ENCODE results near the gene ALPL.
A peak's percentile ranks its signal among the peaks of the same experiment; 100 is the strongest.

ALPL gene

DNA sequence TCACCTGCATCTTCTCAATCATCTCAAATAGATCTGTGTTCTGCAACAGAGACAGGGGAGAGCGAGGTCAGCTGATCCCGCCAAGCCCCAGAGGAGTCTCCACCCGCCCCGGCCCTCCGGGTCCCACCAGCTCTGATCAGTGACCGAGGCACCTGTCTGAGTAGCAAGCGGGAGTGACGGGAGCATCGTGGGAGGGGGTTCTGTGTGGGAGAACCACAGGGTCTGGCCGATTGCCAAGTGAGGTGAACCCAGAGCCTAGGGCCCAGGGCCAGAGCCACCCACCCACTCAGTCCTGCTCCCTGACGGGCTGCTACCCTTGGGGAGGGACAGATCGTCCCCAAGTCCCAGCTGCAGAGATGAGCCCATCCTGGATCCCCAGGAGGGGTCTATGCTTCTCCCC, 110.8 kb downstream of the ALPL start:
- TF ChIP-seq JUND (IDR thresholded peaks at IDR 0.05; ENCODE audit: low read depth) = no peak
- in situ Hi-C loops (cut with HindIII; ENCODE audit: low pct_unique_long_range_greater_than_20kb, low sequenced_read_pairs) = no loop called here
- no peak for DNase-seq (ENCODE audit: low read depth in 1 of 2, low spot score in 1 of 2)

DNA sequence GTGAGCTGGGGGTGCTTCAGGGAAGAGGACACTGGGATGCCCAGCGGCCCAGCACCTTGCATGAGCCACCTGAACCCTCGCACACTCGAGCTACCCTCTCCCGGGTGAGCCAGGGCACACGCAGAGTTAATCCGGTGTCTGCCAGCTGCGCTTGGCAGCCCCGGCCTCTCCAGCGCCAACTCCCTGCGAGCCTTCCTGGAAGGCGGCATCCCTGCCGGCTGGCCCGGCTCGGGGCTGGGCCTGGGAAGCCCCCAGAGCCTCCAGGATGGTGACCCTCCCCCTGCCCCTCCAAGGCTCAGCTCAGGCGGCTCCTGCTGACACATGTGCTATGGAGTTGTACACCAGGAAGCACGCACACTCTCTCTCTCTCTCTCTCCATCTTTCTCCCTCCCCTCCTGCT, 111.3 kb downstream of the ALPL start:
- DNase-seq (ENCODE audit: low read depth in 1 of 2, low spot score in 1 of 2) = no peak
- in situ Hi-C loops (cut with HindIII; ENCODE audit: low pct_unique_long_range_greater_than_20kb, low sequenced_read_pairs) = no loop called here

DNA sequence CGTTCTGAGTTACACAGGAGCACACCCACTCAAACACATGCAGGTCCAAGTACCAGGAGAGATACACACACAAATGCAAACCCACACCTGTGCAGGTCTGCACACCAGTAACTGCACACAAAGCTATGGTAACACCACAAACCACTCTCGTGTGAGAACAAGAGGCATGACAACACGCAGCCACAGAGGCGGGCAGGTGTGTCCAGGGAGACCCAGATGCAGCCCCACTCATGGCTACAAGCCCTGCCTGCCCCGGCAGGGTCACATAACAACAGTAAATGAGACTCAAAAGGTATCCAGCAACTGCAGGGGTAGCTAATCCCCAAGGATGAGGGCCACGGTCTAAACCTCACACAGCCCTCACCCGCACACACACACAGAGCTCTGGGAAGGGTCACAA, 111.8 kb downstream of the ALPL start:
- no peak for DNase-seq (ENCODE audit: low read depth in 1 of 2, low spot score in 1 of 2)
- in situ Hi-C loops (cut with HindIII; ENCODE audit: low pct_unique_long_range_greater_than_20kb, low sequenced_read_pairs) = no loop called here
- no peak for TF ChIP-seq JUND (IDR thresholded peaks at IDR 0.05; ENCODE audit: low read depth)

More for the DNA sequence above, 111.3 kb downstream of the ALPL start:
- TF ChIP-seq JUND (IDR thresholded peaks at IDR 0.05; ENCODE audit: low read depth) = no peak

DNA sequence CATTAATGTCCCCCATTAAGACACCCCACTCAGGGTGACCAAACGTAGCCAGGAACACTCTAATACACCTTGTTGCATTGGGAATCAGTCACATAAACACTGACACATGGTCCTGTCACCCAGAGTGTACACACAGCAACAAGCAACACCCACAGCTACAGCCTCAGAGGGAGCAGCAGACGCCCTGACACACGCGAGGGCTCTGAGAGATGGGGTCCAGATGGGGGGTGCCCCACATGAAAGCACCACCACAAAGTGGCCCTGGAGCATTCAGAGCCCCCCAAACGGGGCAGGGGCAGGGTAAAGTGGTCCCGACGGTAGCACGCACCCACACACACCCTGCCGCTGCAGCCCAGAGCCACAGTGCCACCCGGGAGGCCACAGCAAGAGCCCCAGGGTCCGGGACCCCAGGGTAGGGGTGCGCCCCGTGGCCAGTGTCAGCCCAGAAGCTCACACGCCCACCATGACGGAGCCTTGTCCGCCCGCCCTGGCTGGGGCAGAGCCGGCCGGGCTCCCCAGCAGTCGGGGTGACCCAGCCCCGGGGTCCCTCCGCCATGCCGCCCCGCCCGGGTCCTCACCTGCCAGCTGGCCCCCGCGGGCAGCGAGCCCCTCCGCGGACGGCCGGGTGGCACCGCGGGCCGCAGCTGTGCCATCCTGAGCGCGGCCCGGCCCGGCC, 112.7 kb downstream of the ALPL start:
- no peak for DNase-seq (ENCODE audit: low read depth in 1 of 2, low spot score in 1 of 2)
- in situ Hi-C loops (cut with HindIII; ENCODE audit: low pct_unique_long_range_greater_than_20kb, low sequenced_read_pairs) = no loop called here
- no peak for TF ChIP-seq JUND (IDR thresholded peaks at IDR 0.05; ENCODE audit: low read depth)

DNA sequence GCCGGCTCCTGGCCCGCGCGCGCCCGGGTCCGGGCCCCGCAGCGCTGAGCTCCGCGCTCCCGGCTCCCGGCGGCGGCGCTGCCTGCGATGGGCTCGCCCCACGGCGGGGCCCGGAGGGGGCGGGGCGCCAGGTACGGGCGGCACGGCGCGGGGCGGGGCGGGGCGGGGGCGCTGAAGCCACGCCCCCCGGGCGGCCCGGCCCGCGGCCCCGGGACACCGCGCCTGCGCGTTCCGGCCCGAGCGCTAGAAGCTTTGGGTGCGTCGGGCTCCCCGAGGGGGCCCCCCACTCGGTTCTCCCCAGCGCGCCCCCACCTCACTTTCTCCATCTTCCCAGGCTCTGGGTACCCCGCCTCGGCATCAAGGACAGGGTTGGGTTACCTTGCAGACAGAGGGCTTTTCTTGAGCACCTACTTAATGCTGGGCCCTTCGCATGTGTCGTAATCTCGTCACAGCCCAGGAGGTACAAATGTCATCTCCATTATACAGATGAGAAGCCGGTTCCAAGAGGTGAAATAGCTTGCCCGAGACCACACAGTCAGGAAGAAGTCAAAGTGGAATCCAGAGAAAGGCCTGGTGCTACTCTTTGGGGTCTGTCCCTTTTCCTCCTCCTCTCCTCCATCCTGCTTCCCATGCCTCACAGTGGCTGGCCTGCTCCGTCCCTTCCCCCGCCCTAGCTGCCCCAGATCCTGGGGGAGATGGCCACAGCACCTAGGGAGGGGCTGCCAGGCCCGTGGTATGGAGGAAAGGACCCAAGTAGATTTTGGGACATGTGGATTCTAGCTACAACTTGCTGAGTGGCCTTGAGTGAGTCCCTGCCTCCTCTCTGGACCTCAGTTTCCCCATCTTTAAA, 113.5 kb downstream of the ALPL start:
- in situ Hi-C loops (cut with HindIII; ENCODE audit: low pct_unique_long_range_greater_than_20kb, low sequenced_read_pairs) = no loop called here
- TF ChIP-seq JUND (IDR thresholded peaks at IDR 0.05; ENCODE audit: low read depth) = no peak
- peak; percentile 59 to 72 for DNase-seq (ENCODE audit: low read depth in 1 of 2, low spot score in 1 of 2)

DNA sequence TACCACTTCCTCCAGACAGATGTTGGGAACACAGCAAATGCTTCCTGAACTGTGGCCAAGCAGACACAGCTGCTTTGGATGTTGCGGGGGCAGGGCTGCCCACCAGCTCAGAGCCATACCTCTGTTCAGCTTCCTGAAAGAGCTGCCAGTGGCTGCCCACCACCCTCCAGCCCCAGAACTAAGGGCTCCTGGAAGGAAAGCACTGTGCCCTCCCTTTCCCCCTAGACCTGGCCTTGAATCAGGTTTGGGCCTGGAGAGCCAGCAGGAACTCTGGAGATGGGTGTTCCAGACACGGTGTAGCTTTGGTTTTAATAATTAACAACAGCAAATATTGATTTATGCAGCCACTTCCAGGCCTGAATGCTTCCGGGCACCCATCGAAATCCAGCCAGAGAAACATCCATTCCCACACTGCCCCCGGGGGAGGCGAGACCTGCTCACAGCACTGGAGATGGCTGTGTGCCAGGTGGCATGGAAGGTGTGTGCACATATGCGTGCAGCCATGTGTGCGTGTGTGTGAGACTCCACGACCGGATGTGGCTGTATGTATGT, 114.3 kb downstream of the ALPL start:
- no peak for TF ChIP-seq JUND (IDR thresholded peaks at IDR 0.05; ENCODE audit: low read depth)
- DNase-seq (ENCODE audit: low read depth in 1 of 2, low spot score in 1 of 2) = peak in 1 of 2 experiments; percentile 75
- in situ Hi-C loops (cut with HindIII; ENCODE audit: low pct_unique_long_range_greater_than_20kb, low sequenced_read_pairs) = no loop called here

DNA sequence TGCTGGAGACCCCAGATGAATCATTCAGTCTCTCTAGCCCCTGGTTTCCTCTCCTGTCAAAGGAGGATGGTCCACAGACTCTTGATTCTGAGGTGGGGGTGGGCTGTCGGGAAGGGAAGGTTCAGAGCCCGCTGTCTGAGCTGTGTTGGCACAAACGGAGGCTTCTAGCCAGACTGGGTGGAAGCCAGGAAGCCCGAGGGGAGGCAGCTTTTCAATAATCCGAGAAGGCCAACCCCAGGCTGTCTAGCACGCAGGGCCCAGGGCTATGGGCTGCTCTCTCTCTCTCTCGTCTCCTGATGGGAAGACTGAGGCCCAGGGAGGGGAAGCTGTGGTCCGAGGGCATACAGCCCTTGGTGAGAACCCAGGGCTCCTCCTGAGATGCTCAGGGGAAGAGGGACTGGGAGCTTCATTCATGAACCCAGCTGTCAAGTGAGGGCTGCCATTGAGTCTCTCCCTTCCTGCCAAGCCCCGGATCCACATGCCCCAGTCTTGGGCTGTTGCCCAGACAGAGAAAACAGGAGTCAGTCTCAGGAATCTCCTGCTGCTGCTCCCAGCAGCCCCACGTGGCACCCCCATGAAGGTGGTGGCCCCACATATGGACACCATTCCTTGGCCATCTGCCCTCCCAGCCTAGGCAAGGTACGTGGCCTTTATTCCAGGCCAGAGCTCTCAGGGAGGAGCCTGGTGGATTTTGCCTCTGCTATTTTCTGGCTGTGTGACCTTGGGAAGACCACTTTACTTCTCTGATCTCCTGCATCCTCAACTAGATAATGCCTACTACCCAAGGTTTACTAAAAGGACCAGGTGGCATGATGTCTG, 115.6 kb downstream of the ALPL start:
- no peak for TF ChIP-seq JUND (IDR thresholded peaks at IDR 0.05; ENCODE audit: low read depth)
- DNase-seq (ENCODE audit: low read depth in 1 of 2, low spot score in 1 of 2) = no peak
- in situ Hi-C loops (cut with HindIII; ENCODE audit: low pct_unique_long_range_greater_than_20kb, low sequenced_read_pairs) = no loop called here

DNA sequence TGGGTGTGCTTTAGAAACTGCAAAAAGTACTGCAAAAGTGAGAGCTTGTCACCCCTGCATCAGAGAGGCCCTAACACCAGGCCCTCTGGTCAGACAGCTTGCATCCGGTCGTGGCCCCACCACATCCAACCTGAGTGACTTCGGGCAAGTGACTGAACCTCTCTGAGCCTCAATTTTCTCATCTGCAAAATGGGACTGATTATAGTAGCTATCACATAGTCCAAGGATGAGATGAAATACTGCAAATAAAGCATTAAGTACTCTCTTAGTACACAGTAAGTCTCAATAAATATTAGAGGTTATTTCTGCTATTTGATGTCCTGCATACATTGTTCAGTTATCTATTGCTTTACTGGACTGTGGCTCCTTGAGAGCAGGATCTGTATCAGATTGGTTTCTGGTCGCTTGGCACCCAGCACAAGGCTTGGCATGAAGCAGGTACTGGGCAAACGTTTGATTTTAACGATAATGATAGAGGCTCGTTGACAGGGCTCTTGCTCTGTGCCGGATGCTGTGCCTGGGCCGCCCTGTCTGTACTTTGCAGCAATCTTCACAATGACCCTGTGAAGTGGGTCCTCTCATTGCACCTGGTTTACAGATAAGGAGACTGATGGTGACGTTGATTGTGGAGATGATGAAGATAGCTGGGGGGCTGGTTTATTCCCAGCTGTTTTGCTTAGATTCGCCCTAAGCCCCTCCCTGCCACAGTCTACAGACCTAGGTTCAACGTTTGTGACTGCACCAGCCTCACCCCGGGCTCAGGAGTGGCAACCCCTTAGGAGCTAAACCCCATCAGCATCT, 116.4 kb downstream of the ALPL start:
- no peak for DNase-seq (ENCODE audit: low read depth in 1 of 2, low spot score in 1 of 2)
- no peak for TF ChIP-seq JUND (IDR thresholded peaks at IDR 0.05; ENCODE audit: low read depth)
- in situ Hi-C loops (cut with HindIII; ENCODE audit: low pct_unique_long_range_greater_than_20kb, low sequenced_read_pairs) = no loop called here

DNA sequence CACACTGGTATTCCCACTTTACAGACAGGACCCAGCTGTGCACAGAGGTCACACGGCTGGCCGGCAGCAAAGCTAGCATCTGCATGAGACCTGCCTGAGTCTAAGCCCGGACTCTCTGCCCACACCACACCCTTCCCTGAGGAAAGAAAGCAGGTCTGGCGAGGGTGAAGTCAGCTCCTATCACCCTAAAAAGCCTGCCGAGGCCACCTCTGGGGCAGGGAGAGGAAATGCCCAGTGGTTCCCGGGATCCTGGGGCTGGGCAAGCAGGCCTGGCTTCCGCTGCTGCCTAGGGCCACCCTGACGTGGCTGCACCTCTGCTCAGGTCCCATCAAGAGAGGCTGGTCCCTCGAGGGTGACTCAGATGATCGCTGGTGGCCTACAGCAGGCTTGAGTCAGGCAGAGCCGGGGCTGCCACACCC, 117.7 kb downstream of the ALPL start:
- peak in 1 of 2 experiments; percentile 47 for DNase-seq (ENCODE audit: low read depth in 1 of 2, low spot score in 1 of 2)
- no peak for TF ChIP-seq JUND (IDR thresholded peaks at IDR 0.05; ENCODE audit: low read depth)
- in situ Hi-C loops (cut with HindIII; ENCODE audit: low pct_unique_long_range_greater_than_20kb, low sequenced_read_pairs) = no loop called here
